Measurements from ENCODE around the gene SMCO4. TPM values are rescaled to one million over a fixed set of nuclear protein-coding genes. Genes with fewer than 3 reads are reported as not detected.

SMCO4 gene
- total RNA-seq, 1 donor from 2014 or later: 12.7 TPM

GRCh38 chr11:93552874-93553273 lies 9.7 kb upstream of the SMCO4 start:
- no peak for DNase-seq (ENCODE audit: low read depth)
- H3K4me3 ChIP-seq (ENCODE audit: low read depth, low read length): no peak overlapping the region
- no peaks in the 10 kb centered on the region for H3K36me3 ChIP-seq (ENCODE audit: control insufficient read depth, insufficient read depth, low read length)
- no peaks in the 10 kb centered on the region for H3K27me3 ChIP-seq (ENCODE audit: control insufficient read depth, insufficient read depth, low read length)
- TF ChIP-seq CTCF (IDR thresholded peaks at IDR 0.05; ENCODE audit: insufficient read depth, low read length, poor library complexity, severe bottlenecking): no peak

GRCh38 chr11:93549976-93550375 lies 6.8 kb upstream of the SMCO4 start:
- DNase-seq (ENCODE audit: low read depth): no peak
- TF ChIP-seq CTCF (IDR thresholded peaks at IDR 0.05; ENCODE audit: insufficient read depth, low read length, poor library complexity, severe bottlenecking): no peak
- H3K27me3 ChIP-seq (ENCODE audit: control insufficient read depth, insufficient read depth, low read length): no peaks in the 10 kb centered on the region

GRCh38 chr11:93548679-93549319 lies 5.6 kb upstream of the SMCO4 start:
- no peaks in the 10 kb centered on the region for H3K27me3 ChIP-seq (ENCODE audit: control insufficient read depth, insufficient read depth, low read length)
- no peak overlapping the region for H3K4me3 ChIP-seq (ENCODE audit: low read depth, low read length)
- H3K36me3 ChIP-seq (ENCODE audit: control insufficient read depth, insufficient read depth, low read length): no peaks in the 10 kb centered on the region
- no peak for DNase-seq (ENCODE audit: low read depth)
- TF ChIP-seq CTCF (IDR thresholded peaks at IDR 0.05; ENCODE audit: insufficient read depth, low read length, poor library complexity, severe bottlenecking): no peak

More at GRCh38 chr11:93549976-93550375, 6.8 kb upstream of the SMCO4 start:
- Histone ChIP-seq H3K4me3 (ENCODE audit: low read depth, low read length) (no peak overlapping the region), H3K36me3 (ENCODE audit: control insufficient read depth, insufficient read depth, low read length) (no peaks in the 10 kb centered on the region)

GRCh38 chr11:93547773-93548172 lies 4.6 kb upstream of the SMCO4 start:
- Histone ChIP-seq H3K27me3 (ENCODE audit: control insufficient read depth, insufficient read depth, low read length) (no peaks in the 10 kb centered on the region), H3K4me3 (ENCODE audit: low read depth, low read length) (no peak overlapping the region), H3K36me3 (ENCODE audit: control insufficient read depth, insufficient read depth, low read length) (no peaks in the 10 kb centered on the region)
- no peak for TF ChIP-seq CTCF (IDR thresholded peaks at IDR 0.05; ENCODE audit: insufficient read depth, low read length, poor library complexity, severe bottlenecking)
- no peak for DNase-seq (ENCODE audit: low read depth)

- no peaks in the 10 kb centered on the region for H3K36me3 ChIP-seq (ENCODE audit: control insufficient read depth, insufficient read depth, low read length)
- H3K27me3 ChIP-seq (ENCODE audit: control insufficient read depth, insufficient read depth, low read length): no peaks in the 10 kb centered on the region
- no peak for DNase-seq (ENCODE audit: low read depth)
- no peak for TF ChIP-seq CTCF (IDR thresholded peaks at IDR 0.05; ENCODE audit: insufficient read depth, low read length, poor library complexity, severe bottlenecking)
- H3K4me3 ChIP-seq (ENCODE audit: low read depth, low read length): no peak overlapping the region
Observed at GRCh38 chr11:93547028-93547427, 3.8 kb upstream of the SMCO4 start.

GRCh38 chr11:93545566-93545965 lies 2.4 kb upstream of the SMCO4 start:
- no peaks in the 10 kb centered on the region for H3K36me3 ChIP-seq (ENCODE audit: control insufficient read depth, insufficient read depth, low read length)
- no peaks in the 10 kb centered on the region for H3K27me3 ChIP-seq (ENCODE audit: control insufficient read depth, insufficient read depth, low read length)
- no peak for TF ChIP-seq CTCF (IDR thresholded peaks at IDR 0.05; ENCODE audit: insufficient read depth, low read length, poor library complexity, severe bottlenecking)
- no peak overlapping the region for H3K4me3 ChIP-seq (ENCODE audit: low read depth, low read length)
- no peak for DNase-seq (ENCODE audit: low read depth)
